Measurements from ENCODE around the gene SCYGR4. TPM values are rescaled to one million over a fixed set of nuclear protein-coding genes. Genes with fewer than 3 reads are reported as not detected.

The SCYGR4 gene
- total RNA-seq, 4 donors from 2014 or later = not detected

GRCh38 chr2:227607941-227608340 is 9.4 kb upstream of the SCYGR4 start:
- Histone ChIP-seq H3K36me3 (no peaks in the 10 kb centered on the region), H3K4me1 (no peaks in the 10 kb centered on the region), H3K9me3 (no peaks in the 10 kb centered on the region), H3K27me3 (no peaks in the 10 kb centered on the region), H3K4me3 (no peak overlapping the region), H3K27ac (no peak overlapping the region)
- 49 to 50% methylated on average over 3 of the region's 3 CpGs for WGBS, 2 donors
- no peak for DNase-seq (ENCODE audit: low spot score in 2 of 2)
- TF ChIP-seq POLR2A (IDR thresholded peaks at IDR 0.05) = no peak
- no peak for TF ChIP-seq EP300 (IDR thresholded peaks at IDR 0.05)
- TF ChIP-seq, protein P1, sequence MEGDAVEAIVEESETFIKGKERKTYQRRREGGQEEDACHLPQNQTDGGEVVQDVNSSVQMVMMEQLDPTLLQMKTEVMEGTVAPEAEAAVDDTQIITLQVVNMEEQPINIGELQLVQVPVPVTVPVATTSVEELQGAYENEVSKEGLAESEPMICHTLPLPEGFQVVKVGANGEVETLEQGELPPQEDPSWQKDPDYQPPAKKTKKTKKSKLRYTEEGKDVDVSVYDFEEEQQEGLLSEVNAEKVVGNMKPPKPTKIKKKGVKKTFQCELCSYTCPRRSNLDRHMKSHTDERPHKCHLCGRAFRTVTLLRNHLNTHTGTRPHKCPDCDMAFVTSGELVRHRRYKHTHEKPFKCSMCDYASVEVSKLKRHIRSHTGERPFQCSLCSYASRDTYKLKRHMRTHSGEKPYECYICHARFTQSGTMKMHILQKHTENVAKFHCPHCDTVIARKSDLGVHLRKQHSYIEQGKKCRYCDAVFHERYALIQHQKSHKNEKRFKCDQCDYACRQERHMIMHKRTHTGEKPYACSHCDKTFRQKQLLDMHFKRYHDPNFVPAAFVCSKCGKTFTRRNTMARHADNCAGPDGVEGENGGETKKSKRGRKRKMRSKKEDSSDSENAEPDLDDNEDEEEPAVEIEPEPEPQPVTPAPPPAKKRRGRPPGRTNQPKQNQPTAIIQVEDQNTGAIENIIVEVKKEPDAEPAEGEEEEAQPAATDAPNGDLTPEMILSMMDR (IDR thresholded peaks at IDR 0.05) = no peak

GRCh38 chr2:227608561-227609338 is 8.5 kb upstream of the SCYGR4 start:
- Histone ChIP-seq H3K36me3 (no peaks in the 10 kb centered on the region), H3K27ac (no peak overlapping the region), H3K27me3 (no peaks in the 10 kb centered on the region), H3K4me1 (no peaks in the 10 kb centered on the region), H3K4me3 (no peak overlapping the region), H3K9me3 (no peaks in the 10 kb centered on the region)
- peak in 1 of 2 donors; percentile 31 for DNase-seq (ENCODE audit: low spot score in 2 of 2)
- WGBS, 2 donors = 71 to 84% methylated on average over 14 to 16 of the region's 16 CpGs
- TF ChIP-seq EP300 (IDR thresholded peaks at IDR 0.05) = peak in 1 of 2 donors; percentile 43
- TF ChIP-seq, protein P1 (IDR thresholded peaks at IDR 0.05) = no peak
- TF ChIP-seq POLR2A (IDR thresholded peaks at IDR 0.05) = no peak

DNA sequence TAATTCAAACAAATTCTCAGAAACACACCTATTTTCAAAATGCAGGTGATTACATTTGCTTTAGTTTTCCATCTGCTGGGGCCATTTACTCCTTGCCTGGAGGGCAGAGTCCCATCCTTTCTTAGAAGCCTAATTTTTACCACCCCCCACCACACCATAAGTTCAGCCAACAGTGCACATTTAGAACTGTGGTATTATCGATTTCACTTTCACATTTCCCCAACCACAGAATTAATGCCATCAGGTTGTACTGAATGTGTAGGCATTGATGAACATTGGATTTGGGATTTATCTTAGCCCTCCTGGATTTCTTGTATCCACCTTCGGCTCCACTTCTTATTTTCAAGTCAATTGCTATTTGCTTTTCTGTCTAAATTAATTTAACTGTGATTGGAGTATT is 7.2 kb upstream of the SCYGR4 start:
- H3K4me3 ChIP-seq = no peak overlapping the region
- TF ChIP-seq, protein P1 (IDR thresholded peaks at IDR 0.05) = no peak
- TF ChIP-seq POLR2A (IDR thresholded peaks at IDR 0.05) = no peak
- no peak for TF ChIP-seq EP300 (IDR thresholded peaks at IDR 0.05)
- no peaks in the 10 kb centered on the region for H3K27me3 ChIP-seq
- no peak overlapping the region for H3K27ac ChIP-seq
- H3K9me3 ChIP-seq = no peaks in the 10 kb centered on the region
- H3K36me3 ChIP-seq = no peaks in the 10 kb centered on the region
- WGBS, 2 donors = 88 to 92% methylated on average over 2 of the region's 2 CpGs
- no peak for DNase-seq (ENCODE audit: low spot score in 2 of 2)
- no peaks in the 10 kb centered on the region for H3K4me1 ChIP-seq

- H3K27me3 ChIP-seq = no peaks in the 10 kb centered on the region
- H3K4me3 ChIP-seq = no peak overlapping the region
- H3K27ac ChIP-seq = no peak overlapping the region
- 86 to 90% methylated on average over 11 of the region's 11 CpGs for WGBS, 2 donors
- no peaks in the 10 kb centered on the region for H3K9me3 ChIP-seq
- no peaks in the 10 kb centered on the region for H3K36me3 ChIP-seq
- H3K4me1 ChIP-seq = peaks cover 0 to 13% (median 0%) of the 10 kb centered on the region in 4 donors
- DNase-seq (ENCODE audit: low spot score in 2 of 2) = no peak
- TF ChIP-seq EP300 (IDR thresholded peaks at IDR 0.05) = no peak
- TF ChIP-seq, protein P1 (IDR thresholded peaks at IDR 0.05) = no peak
- TF ChIP-seq POLR2A (IDR thresholded peaks at IDR 0.05) = no peak
Measured at GRCh38 chr2:227612546-227613271, 4.6 kb upstream of the SCYGR4 start.

DNA sequence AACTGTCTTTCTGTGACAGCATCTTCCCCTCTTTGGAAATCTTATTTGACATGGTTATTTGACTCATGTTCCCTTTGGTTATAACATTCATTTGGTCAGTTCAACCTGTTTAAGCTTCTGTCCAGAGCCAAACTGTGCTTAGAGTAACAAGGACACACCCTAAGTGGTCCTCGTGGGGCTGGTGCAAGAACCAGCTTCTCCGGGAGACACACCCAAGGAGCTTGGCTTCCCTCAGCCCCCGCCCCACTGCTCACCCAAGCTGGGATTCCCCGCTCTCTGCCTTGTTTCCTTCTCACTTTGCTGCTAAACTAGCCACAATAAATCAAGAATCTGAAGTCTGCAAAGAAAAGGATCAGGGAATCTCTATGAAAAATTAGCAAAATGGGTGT is 4.0 kb upstream of the SCYGR4 start:
- Histone ChIP-seq H3K27ac (no peak overlapping the region), H3K9me3 (no peaks in the 10 kb centered on the region), H3K27me3 (no peaks in the 10 kb centered on the region), H3K4me3 (no peak overlapping the region), H3K36me3 (no peaks in the 10 kb centered on the region), H3K4me1 (peaks cover 0 to 13% (median 0%) of the 10 kb centered on the region in 4 donors)
- no peak for DNase-seq (ENCODE audit: low spot score in 2 of 2)
- TF ChIP-seq POLR2A (IDR thresholded peaks at IDR 0.05) (no peak), EP300 (IDR thresholded peaks at IDR 0.05) (no peak)
- TF ChIP-seq, protein P1 (IDR thresholded peaks at IDR 0.05) = no peak
- 58 to 76% methylated on average over 4 of the region's 4 CpGs for WGBS, 2 donors

Data from tibial nerve (tissue), 4 donors.